KOPT-K1 (cell line): ENCODE measurements around the gene PDE6B.

Experiments used
- H3K27ac ChIP-seq: fragments of 200-600 bp; sonication (generic); 2 replicates; pipeline ENCODE4 v1.5.1; 2016; ENCODE audit warnings: antibody characterized with exemption, mild to moderate bottlenecking, low read depth, low read length; ENCODE audit not compliant: poor library complexity, severe bottlenecking
- H3K36me3 ChIP-seq: fragments of 200-600 bp; sonication (generic); 2 replicates; pipeline ENCODE4 v1.5.1; 2017; ENCODE audit warnings: antibody characterized with exemption, mild to moderate bottlenecking, low read length, moderate library complexity; ENCODE audit not compliant: insufficient read depth
- H3K9me3 ChIP-seq: fragments of 200-600 bp; sonication (generic); 2 replicates; pipeline ENCODE4 v1.5.1; 2017; ENCODE audit warnings: antibody characterized with exemption, low read length, mild to moderate bottlenecking; ENCODE audit not compliant: insufficient read depth, poor library complexity, severe bottlenecking

Gene PDE6B

GRCh38 chr4:674172-675035, 49.0 kb downstream of the PDE6B start, which contains the start of the genes ATP5ME and MYL5:
TSS of gene ATP5ME (minus strand) at chr4:674276. CDS start at chr4:674247, 29 bp downstream.
TSS of gene MYL5 (plus strand) at chr4:674542. CDS start at chr4:678027, 3,485 bp downstream.
- no peaks in the 10 kb centered on the region for H3K9me3 ChIP-seq
- H3K36me3 ChIP-seq: peaks cover 28% of the 10 kb centered on the region
- H3K27ac ChIP-seq: peak within 1 kb of the TSS; percentile 94

GRCh38 chr4:675036-675882, 49.9 kb downstream of the PDE6B start:
- Histone ChIP-seq H3K27ac (peak overlapping the region; percentile 94), H3K36me3 (peaks cover 28% of the 10 kb centered on the region), H3K9me3 (no peaks in the 10 kb centered on the region)

GRCh38 chr4:675980-676870, 50.9 kb downstream of the PDE6B start:
- Histone ChIP-seq H3K9me3 (no peaks in the 10 kb centered on the region), H3K36me3 (peaks cover 18% of the 10 kb centered on the region), H3K27ac (no peak overlapping the region)

GRCh38 chr4:676871-677235, 51.5 kb downstream of the PDE6B start:
- Histone ChIP-seq H3K9me3 (no peaks in the 10 kb centered on the region), H3K27ac (no peak overlapping the region), H3K36me3 (peaks cover 12% of the 10 kb centered on the region)

- no peaks in the 10 kb centered on the region for H3K9me3 ChIP-seq
- peaks cover 4% of the 10 kb centered on the region for H3K36me3 ChIP-seq
- H3K27ac ChIP-seq: no peak overlapping the region
Measured at GRCh38 chr4:677431-678293, 52.3 kb downstream of the PDE6B start.

- Histone ChIP-seq H3K9me3 (no peaks in the 10 kb centered on the region), H3K36me3 (no peaks in the 10 kb centered on the region), H3K27ac (no peak overlapping the region)
Measured at GRCh38 chr4:678331-679103, 53.1 kb downstream of the PDE6B start.

GRCh38 chr4:679104-679481, 53.7 kb downstream of the PDE6B start:
- Histone ChIP-seq H3K27ac (no peak overlapping the region), H3K36me3 (no peaks in the 10 kb centered on the region)

GRCh38 chr4:679629-680028, 54.3 kb downstream of the PDE6B start:
- Histone ChIP-seq H3K36me3 (no peaks in the 10 kb centered on the region), H3K9me3 (no peaks in the 10 kb centered on the region), H3K27ac (no peak overlapping the region)

More at GRCh38 chr4:679104-679481, 53.7 kb downstream of the PDE6B start:
- H3K9me3 ChIP-seq: no peaks in the 10 kb centered on the region

- Histone ChIP-seq H3K9me3 (no peaks in the 10 kb centered on the region), H3K27ac (no peak overlapping the region), H3K36me3 (no peaks in the 10 kb centered on the region)
Measured at GRCh38 chr4:680091-680490, 54.7 kb downstream of the PDE6B start.

GRCh38 chr4:680551-680927, 55.2 kb downstream of the PDE6B start:
- Histone ChIP-seq H3K9me3 (no peaks in the 10 kb centered on the region), H3K27ac (no peak overlapping the region), H3K36me3 (no peaks in the 10 kb centered on the region)

- Histone ChIP-seq H3K36me3 (no peaks in the 10 kb centered on the region), H3K9me3 (no peaks in the 10 kb centered on the region), H3K27ac (no peak overlapping the region)
Measured at GRCh38 chr4:680928-681645, 55.7 kb downstream of the PDE6B start.

GRCh38 chr4:681736-682451, 56.5 kb downstream of the PDE6B start:
- Histone ChIP-seq H3K27ac (no peak overlapping the region), H3K36me3 (no peaks in the 10 kb centered on the region), H3K9me3 (no peaks in the 10 kb centered on the region)
